ENCODE measurements around the gene NFKBIE. TPM values are rescaled to one million over a fixed set of nuclear protein-coding genes. Genes with fewer than 3 reads are reported as not detected.

NFKBIE gene
- total RNA-seq, 6 experiments from 2014 or later = 4.2 to 6.7 (median 5.8) TPM

DNA sequence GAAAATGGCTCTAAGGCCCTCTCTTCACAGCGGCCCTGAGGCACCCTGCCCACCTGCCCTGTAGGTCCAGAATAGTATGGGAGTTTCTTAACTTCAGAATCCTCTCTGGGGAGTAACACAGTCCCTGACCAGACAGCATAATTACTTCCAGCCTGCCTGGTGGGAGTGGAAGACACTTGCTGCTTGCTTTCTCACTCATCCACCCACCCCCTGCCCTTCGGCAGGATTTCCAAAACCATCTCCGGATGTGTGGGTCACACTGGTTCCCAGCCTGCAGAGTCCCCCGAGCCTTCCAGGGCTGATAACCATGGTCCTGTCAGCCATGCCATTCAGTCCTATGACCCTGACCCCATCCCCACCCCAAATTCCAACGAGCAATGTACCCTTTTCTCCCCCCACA is 36.5 kb downstream of the NFKBIE start:
- Mint-ChIP-seq H3K36me3 (ENCODE audit: low read depth) (no peaks in the 10 kb centered on the region), H3K27ac (no peak overlapping the region), H3K4me1 (ENCODE audit: low read depth) (peaks cover 34% of the 10 kb centered on the region), H3K9me3 (no peaks in the 10 kb centered on the region), H3K27me3 (ENCODE audit: insufficient read depth) (peaks cover 2% of the 10 kb centered on the region), H3K4me3 (no peak overlapping the region)
- TF ChIP-seq CTCF (IDR thresholded peaks at IDR 0.05) = no peak
- DNase-seq = no peak

DNA sequence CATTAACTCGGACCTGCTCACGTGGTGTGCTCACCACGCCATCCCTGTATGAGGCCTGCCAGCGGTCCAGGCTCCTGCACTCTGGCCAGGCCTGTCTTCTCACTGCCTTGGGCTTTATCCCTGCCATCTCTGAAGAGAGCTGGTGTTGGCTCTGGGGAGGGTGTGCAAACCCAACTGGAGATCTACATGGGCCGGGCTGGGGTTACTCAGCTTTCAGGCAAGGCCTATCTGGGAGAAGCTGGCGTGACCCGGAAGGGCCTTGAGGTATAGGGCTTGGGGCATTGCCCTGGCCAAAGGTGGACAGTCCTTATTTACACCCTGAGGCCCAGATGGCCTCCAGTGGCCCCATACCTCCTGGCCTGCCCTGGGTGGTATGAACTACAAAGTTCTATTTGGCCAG is 36.9 kb downstream of the NFKBIE start:
- peaks cover 30% of the 10 kb centered on the region for H3K4me1 Mint-ChIP-seq (ENCODE audit: low read depth)
- H3K36me3 Mint-ChIP-seq (ENCODE audit: low read depth) = no peaks in the 10 kb centered on the region
- no peak for TF ChIP-seq CTCF (IDR thresholded peaks at IDR 0.05)
- H3K27me3 Mint-ChIP-seq (ENCODE audit: insufficient read depth) = no peaks in the 10 kb centered on the region; the same call in 1 of the 2 replicates
- DNase-seq = no peak
- no peak overlapping the region for H3K27ac Mint-ChIP-seq
- H3K4me3 Mint-ChIP-seq = no peak overlapping the region
- H3K9me3 Mint-ChIP-seq = no peaks in the 10 kb centered on the region

DNA sequence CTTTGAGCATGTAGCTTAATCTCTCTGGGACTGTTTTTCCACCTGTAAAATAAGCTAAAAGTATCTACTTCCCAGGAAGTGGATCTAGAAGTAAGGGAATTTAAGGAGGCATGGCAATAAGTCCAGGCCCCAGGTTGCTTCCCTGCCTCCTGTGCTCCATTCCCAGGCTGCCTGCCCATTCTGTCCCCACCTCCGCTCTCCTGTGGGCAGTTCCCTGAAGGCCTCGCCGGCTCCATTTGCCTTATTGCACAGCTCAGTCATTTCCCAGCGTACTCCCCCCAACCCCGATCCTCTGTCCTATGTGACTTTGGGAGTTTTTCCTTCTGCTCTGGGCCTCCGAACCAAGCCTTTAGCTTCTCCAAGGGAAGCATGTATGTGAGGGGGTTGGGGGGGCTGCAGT is 37.3 kb downstream of the NFKBIE start:
- Mint-ChIP-seq H3K27me3 (ENCODE audit: insufficient read depth) (no peaks in the 10 kb centered on the region; the same call in 1 of the 2 replicates), H3K4me3 (no peak overlapping the region), H3K36me3 (ENCODE audit: low read depth) (no peaks in the 10 kb centered on the region), H3K4me1 (ENCODE audit: low read depth) (peaks cover 30% of the 10 kb centered on the region), H3K27ac (no peak overlapping the region), H3K9me3 (no peaks in the 10 kb centered on the region)
- DNase-seq = no peak
- no peak for TF ChIP-seq CTCF (IDR thresholded peaks at IDR 0.05)

DNA sequence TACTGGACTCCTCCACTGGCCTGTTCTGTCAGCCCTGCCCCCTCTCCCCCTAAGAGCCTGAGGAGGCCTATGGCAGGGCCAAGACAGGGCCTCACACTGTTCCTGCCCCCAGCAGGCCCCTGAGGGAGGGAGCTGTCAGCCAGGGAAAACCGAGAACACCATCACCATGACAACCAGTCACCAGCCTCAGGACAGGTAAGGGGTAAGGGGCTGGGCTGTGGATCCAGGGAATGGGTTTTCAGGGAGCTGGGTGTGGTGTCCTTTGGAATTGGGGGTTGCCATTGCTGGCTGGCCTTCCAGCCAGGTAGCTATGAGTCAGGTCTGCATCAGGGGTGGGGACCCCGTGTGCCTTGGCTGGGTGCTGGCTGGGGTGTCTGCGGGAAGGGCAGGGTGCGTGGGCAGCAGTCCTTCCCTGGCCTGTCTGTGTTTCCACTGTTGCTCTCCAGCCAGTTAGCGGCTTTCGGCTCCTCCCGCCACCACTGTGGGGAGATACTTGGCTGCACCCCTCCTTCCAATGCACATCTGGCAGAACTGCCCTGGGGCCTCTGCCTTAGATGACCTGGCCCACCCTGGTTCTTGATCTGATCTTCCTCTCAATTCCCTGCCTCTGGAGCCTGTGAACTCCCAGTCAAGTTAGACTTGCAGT is 38.1 kb downstream of the NFKBIE start:
- Mint-ChIP-seq H3K27me3 (ENCODE audit: insufficient read depth) (no peaks in the 10 kb centered on the region; the same call in 1 of the 2 replicates), H3K27ac (no peak overlapping the region), H3K4me1 (ENCODE audit: low read depth) (peaks cover 37% of the 10 kb centered on the region), H3K4me3 (no peak overlapping the region), H3K9me3 (no peaks in the 10 kb centered on the region), H3K36me3 (ENCODE audit: low read depth) (no peaks in the 10 kb centered on the region)
- TF ChIP-seq CTCF (IDR thresholded peaks at IDR 0.05) = no peak
- DNase-seq = no peak

- Mint-ChIP-seq H3K9me3 (no peaks in the 10 kb centered on the region), H3K27ac (no peak overlapping the region), H3K4me1 (ENCODE audit: low read depth) (peaks cover 44% of the 10 kb centered on the region), H3K36me3 (ENCODE audit: low read depth) (no peaks in the 10 kb centered on the region), H3K27me3 (ENCODE audit: insufficient read depth) (no peaks in the 10 kb centered on the region; the same call in 1 of the 2 replicates), H3K4me3 (no peak overlapping the region)
- no peak for TF ChIP-seq CTCF (IDR thresholded peaks at IDR 0.05)
- no peak for DNase-seq
Observed at GRCh38 chr6:44226368-44227147, 38.8 kb downstream of the NFKBIE start.

Data from HFFc6 (cell line).